ENCODE measurements around the gene NFE2L1.
"Not testable (repeated sequence)": the region's sequence is repeated elsewhere in the genome, so short reads cannot be mapped to it uniquely, and the experiment has no call there.

NFE2L1 gene

DNA sequence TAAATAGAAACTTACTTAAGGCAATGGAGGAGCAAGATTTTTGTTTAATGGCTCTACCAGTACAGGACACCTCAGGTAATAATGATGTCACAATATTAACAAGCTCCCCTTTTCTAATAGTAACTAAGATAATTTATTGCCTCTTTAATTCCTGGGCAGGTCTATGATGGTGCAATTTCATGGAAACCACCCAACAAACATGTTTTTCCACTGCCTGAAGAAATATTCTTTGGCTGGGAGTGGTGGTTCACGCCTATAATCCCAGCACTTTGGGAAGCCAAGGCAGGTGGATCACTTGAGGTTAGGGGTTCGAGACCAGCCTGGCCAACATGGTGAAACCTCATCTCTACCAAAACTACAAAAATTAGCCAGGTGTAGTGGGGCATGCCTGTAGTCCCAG lies 19.6 kb downstream of the NFE2L1 start:
- DNase-seq (ENCODE audit: low spot score) = not testable (repeated sequence)

DNA sequence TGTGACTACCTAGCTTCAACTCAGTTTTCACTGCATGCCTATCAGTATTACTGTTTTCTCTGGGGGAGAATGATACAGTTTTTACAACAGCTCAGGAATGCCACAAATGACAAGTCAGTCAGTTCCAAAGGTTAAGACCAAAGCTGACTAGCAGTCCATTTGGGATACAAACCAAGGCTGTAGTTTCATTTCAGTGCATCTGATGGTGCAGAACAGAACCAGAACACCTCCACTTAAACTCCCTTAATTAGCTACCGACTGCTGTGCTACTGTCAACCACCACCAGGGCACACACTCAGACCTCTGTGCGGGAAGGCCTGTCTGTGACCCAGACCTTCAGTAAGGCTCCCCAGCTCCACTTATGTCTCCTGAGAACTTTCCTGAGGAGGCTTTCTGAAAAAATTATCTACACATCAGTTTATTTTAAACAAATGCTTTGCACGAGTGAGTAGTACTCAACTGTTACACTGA lies 20.4 kb downstream of the NFE2L1 start:
- no peak for DNase-seq (ENCODE audit: low spot score)

DNA sequence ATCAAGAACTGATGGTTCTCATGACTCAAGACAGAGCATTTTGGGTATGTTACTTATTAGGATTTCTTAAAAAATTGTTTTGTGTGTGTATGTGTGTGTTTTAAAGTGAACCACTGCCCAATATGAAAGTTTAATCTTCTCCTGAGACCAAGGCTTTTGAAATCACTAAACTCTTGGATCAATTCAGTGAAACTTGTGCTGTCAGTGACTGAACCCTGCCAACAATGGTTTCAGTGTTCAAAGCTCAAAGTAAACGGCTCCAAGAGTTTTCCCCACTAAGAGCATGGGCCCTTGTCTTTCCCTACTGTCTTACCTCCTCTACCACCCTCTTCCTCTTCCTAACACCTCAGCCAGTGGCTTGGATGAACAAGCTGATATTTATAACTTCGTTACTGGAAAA lies 22.0 kb downstream of the NFE2L1 start:
- no peak for DNase-seq (ENCODE audit: low spot score)

DNA sequence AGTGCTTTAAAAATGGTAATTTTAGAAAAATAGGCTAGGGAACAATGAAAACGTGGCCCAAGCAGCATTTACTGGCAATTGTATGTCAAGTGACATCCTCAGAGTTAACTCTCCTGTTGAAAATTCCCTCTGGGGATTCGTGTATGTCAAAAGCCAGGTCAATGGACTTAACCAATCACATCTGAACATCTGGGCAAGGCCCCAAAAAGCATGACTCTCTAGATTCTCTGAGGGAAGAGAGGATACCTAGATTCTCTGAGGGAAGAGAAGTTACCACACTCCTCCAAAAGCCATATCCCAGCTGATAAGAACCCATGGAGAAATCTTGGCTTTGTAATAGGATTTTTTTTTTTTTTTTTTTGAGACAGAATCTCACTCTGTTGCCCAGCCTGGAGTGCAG lies 23.5 kb downstream of the NFE2L1 start:
- DNase-seq (ENCODE audit: low spot score) = no peak

DNA sequence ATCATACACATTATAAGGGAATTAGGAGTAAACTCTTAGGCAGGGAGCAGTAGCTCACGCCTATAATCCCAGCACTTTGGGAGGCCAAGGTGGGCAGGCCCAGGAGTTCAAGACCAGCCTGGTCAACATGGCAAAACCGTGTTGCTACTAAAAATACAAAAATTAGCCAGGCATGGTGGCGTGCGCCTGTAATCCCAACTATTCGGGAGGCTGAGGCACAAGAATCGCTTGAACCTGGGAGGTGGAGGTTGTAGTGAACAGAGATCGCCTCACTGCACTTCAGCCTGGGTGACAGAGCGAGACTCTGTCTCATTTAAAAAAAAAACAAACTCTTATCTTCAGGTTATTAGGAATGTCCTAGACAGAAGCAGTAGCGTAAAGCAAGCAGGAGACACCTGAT lies 24.7 kb downstream of the NFE2L1 start:
- DNase-seq (ENCODE audit: low spot score) = not testable (repeated sequence)

DNA sequence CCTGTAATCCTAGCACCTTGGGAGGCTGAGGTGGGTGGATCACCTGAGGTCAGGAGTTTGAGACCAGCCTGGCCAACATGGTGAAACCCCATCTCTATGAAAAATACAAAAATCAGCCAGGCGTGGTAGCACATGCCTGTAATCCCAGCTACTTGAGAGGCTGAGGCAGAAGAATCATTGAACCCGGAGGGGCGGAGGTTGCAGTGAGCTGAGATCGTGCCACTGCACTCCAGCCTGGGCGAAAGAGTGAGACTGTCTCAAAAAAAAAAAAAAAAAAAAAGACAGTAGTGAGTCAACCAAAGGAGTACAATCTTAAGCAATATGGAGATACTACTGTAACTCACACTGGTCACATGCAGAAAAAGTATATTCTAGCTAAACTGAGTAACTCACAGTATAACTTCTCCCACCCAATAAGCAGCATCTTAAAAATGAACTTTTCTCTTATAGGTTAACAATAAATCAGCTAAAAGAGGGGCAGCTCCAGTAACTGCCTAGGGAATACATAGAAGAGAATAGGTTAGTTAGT lies 25.5 kb downstream of the NFE2L1 start:
- DNase-seq (ENCODE audit: low spot score) = not testable (repeated sequence)

DNA sequence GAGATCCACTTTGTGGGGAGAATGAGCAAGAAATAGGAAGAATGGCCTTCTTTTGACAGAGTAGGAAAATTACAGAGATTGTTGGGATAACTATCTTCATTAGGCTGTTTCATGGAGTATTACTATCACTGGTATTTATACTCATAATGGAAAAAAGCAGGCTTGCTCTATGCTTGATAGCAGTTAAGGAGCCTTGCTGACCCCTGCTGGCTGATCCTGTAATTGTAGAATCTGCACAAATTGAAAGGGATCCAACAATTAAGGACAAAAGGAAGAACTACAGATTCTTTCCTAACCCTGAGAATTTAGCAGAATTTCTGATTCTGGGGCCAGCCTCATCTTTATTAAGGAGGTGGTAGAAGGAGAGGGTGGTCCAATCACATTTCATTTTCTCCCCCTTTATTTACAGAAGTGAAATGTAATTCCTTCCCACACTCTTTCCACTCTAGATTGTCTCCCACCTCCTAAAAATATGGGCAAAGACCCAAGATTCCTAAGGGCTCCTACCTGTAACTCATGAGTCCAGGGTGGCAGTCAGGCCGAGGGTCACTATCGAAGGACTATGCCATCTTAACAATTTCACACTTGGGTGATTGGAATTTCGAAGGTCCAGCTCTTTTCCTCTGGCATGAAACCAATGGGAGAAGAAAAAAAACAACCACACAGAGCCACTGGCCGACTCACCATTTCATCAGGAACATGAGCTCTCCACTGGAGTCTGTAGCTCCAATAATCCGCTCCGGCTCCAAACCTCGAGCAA lies 26.3 kb downstream of the NFE2L1 start:
- DNase-seq (ENCODE audit: low spot score) = peak; percentile 76

DNA sequence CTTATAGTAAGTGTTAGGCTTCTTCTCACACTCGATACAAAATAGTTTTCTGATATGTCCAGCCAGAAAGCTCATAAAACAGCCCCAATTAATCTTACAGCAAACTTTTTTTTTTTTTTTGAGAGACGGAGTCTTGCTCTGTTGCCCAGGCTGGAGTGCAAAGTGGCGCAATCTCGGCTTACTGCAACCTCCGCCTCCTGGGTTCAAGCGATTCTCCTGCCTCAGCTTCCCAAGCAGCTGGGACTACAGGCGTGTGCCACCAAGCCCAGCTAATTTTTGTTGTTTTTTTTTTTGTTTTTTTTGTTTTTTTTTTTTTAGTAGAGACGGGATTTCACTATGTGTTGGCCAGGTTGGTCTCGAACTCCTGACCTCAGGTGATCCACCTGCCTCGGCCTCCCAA lies 29.0 kb downstream of the NFE2L1 start:
- not testable (repeated sequence) for DNase-seq (ENCODE audit: low spot score)

DNA sequence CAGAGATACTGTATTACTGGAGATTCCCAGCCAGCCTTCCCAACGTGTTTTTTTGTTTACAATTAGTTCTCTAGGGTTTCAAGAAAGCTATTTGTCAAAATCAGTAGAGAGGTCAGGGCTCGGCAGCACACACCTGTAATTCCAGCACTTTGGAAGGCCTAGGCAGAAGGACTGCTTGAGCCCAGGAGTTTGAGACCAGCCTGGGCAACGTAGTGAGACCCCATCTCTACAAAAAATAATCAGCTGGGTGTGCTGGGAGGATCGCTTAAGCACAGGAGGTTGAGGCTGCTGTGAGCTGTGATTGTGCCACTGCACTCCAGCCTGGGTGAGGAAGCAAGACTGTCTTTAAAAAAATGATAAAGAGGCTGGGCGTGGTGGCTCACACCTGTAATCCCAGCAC lies 33.7 kb downstream of the NFE2L1 start:
- no peak for DNase-seq (ENCODE audit: low spot score)

DNA sequence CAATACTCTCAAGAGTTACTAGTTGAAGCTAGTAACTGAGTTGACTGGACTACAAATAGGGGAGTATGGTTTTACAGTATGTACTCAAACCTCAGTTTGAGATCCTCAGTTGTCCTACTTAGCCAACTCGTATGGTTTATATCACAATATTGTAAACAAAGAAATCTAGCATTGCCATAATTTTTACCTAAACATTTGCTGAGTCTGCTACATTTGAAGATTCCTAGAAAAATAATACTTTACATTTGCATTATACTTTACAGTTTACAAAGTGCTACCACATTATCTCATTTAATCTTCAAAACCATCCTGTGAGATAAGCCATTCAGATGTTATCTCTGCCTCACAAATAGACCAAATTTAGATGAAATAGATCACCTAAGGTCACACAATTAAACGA lies 36.8 kb downstream of the NFE2L1 start:
- DNase-seq (ENCODE audit: low spot score) = no peak

DNA sequence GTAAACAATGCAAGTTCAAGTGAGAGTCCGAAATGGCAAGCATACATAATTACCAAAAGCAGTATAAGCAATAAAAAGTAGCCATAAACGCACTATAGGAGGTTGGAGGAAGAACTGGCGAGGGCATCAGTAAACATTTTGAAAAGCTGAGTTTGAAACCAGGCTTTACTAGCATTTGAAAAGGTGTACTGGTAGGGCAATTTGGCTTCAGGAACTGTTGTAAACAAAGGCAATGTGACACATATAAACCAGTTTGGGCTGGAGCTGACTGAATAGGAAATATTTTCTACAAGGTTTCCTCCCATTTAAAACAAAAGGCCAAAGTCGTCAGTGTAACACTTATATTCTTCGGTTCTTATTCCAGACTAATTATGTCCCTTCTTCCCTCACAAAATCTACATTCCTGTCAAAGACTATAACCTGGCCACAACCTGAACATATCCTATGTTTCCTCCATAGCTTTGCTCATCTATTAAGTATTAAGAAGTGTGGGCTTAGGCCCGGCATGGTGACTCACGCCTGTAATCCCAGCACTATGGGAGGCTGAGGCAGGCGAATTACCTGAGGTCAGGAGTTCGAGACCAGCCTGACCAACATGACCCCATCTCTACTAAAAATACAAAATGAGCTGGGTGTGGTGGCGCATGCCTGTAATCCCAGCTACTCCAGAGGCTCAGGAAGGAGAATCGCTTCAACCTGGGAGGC lies 45.3 kb downstream of the NFE2L1 start:
- no peak for DNase-seq (ENCODE audit: low spot score)

DNA sequence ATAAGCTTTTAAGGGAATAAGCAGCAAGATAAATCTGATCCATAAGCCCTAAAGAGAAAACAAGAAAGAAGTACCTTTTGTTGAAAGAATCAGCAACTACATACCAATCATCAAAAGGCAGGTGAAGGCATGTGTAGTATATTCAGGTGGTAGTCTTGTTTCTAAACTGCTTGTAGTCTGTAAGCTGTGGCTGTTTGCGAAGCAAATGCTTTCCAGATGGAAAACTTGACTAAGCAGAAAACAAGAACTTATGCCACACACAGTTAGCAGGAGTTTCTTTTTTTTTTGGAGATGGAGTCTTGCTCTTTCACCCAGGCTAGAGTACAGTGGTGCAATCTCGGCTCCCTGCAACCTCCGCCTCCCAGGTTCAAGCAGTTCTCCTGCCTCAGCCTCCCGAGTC lies 47.5 kb downstream of the NFE2L1 start:
- no peak for DNase-seq (ENCODE audit: low spot score)

DNA sequence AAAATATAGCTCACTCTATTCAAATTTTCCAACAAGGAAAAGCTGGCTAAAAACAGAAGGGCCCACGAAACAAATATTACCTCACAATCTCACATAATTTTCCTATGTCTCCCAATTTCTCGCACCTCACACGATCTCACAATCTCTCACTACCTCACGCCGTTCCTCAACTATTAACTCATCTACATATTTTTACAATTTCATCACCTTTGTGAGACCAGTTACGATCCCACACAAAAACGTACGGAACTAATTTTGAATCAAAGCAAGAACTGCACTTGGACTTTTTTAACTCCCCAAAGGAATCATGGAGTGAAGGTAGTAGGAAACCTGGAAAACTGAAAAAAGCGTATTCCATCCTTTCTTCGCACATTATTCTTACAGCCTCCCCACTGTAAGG lies 52.0 kb downstream of the NFE2L1 start:
- no peak for DNase-seq (ENCODE audit: low spot score)

DNA sequence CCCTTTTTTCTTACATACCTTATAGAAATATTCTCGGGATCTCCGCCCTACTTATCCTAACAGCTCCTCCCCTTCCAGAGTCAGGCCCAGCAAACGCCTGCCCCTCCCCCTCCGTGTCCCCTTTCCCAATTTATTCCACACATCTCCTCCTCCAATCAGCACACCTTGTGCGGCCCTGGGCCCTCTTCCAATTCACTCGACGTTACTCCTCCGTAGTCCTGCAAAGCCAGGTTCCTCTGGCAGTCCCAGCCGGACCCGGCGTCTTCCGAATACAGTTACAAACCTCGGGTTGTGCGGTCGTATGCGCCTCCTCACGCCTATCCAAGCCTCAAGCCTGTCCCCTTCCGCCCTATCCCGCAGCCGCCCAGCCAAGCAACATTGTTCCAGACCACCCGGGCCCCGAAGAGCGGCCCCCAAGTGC lies 52.4 kb downstream of the NFE2L1 start:
- DNase-seq (ENCODE audit: low spot score) = no peak

DNA sequence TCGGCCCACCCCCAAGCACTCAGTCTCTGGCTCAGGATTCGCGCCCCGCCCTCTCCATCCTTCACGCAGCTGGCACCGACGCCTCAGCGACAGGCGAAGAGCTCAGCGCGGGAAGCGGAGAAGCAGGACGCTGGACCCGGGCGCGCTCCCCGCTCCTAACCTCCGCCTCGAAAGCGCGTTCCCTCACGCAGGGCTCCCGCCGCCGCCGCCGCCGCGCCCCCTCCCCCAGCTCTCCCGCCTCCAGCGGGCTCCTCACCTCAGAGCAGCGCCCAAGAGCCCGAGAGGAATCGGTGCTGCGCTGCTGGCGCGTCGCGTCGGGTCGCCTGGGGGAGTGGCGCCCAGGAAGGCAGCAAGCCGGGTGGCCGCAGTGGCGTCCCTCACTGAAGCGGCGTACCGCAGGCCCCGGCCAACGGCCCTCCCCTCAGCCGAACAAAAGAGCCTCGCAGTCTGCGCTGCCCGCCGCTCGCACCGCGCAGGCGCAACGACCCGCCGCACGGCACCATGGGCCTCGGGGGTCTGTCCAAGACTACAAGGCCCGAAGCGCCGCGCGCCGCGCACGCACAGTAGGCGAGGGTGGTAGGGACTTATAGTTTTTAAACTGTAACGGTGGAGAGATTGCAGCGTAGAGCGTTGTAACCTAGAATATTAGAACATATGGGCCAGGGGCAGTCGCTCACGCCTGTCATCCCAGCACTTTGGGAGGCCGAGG lies 53.0 kb downstream of the NFE2L1 start, which contains the start of gene CBX1:
CBX1 (minus strand) TSS at position 467 of the 709 bp plus-strand sequence. CDS start 24,474 bp downstream, outside the sequence.
- DNase-seq (ENCODE audit: low spot score) = peak; percentile 90

DNA sequence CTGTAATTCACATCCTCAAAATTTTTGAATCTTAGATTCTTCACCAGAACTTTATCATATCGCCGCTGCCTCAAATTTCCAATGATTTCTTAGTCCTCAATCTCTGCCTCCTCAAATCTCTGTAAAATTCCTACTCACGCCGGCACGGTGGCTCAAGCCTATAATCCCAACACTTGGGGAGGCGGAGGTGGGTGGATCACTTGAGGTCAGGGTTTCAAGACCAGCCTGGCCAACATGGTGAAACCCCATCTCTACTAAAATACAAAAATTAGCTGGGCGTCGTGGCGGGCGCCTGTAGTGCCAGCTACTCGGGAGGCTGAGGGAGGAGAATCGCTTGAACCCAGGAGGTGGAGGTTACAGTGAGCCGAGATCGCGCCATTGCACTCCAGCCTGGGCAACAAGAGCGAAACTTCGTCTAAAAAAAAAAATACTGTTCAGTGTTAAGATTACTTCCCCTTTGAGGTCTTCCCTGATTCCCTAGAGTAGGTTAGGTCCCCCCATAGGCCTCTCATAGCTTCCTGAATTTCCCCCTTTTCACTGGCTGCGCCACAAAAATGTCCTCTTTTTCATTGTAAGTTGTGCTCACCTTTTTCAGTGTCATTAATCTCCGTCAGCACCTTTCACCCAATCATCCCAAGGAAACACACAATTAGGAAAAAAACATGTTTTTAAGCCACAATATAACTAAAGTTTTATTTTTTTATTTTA lies 54.0 kb downstream of the NFE2L1 start:
- DNase-seq (ENCODE audit: low spot score) = no peak

DNA sequence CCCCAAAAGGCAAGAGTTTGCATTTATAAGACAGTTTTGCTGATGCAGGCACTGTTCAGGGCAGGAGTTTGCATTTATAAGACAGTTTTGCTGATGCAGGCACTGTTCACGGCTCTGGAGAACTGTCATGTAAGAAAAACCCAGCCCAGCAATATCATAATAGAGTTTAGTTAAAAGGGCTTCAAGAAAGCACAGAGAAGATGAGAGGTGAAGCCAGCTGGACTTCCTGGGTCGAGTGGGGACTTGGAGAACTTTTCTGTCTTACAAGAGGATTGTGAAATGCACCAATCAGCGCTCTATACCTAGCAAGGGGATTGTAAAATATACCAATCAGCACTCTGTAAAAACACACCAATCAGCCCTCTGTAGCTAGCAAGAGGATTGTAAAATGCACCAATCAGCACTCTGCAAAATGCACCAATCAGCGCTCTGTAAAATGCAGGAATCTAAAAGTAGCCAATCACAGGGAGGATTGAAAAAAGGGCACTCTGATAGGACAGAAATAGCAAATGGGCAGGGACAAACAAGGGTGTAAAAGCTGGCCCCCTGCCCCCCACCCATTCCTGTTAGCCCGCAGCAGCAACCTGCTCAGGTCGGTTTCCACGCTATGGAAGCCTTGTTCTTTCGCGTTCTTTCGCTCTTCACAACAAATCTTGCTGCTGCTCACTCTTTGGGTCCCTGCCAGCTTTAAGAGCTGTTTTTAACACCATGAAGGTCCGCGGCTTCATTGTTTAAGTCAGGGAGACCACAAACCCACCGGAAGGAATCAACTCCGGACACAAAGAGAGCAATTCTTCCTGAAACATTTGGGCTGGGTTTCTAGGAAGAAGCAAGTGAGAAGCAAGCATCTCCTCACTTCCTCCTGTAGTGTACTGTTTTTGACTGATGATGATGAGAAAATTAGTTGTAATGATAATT lies 54.9 kb downstream of the NFE2L1 start:
- DNase-seq (ENCODE audit: low spot score) = no peak

DNA sequence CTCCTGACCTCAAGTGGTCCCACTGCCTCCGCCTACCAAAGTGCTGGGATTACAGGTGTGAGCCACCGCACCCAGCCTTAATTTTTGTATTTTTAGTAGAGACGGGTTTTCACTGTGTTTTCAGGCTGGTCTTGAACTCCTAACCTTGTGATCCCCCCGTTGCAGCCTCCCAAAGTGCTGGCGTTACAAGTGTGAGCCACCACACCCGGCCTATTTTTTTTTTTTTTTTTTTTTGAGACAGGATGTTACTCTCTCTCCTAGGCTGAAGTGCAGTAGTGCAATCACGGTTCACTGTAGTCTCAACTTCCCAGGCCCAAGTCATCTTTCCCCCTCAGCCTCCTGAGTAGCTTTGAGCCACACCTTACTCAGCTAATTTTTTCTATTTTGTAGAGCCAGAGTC lies 56.3 kb downstream of the NFE2L1 start:
- no peak for DNase-seq (ENCODE audit: low spot score)

DNA sequence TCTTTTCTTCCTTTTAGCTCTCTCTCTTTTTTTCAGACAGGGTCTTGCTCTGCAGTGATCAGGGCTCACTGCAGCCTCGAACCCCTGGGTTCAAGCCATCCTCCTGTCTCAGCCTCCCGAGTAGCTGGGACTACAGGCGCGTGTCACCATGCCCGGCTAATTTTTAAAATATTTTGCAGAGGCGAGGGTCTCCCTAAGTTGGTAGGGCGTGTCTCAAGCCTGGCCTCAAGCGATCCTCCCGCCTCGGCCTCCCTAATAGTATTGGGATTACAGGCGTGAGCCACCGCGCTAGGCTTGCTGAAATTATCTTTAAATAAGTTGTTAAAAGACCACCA lies 58.6 kb downstream of the NFE2L1 start:
- DNase-seq (ENCODE audit: low spot score) = no peak

DNA sequence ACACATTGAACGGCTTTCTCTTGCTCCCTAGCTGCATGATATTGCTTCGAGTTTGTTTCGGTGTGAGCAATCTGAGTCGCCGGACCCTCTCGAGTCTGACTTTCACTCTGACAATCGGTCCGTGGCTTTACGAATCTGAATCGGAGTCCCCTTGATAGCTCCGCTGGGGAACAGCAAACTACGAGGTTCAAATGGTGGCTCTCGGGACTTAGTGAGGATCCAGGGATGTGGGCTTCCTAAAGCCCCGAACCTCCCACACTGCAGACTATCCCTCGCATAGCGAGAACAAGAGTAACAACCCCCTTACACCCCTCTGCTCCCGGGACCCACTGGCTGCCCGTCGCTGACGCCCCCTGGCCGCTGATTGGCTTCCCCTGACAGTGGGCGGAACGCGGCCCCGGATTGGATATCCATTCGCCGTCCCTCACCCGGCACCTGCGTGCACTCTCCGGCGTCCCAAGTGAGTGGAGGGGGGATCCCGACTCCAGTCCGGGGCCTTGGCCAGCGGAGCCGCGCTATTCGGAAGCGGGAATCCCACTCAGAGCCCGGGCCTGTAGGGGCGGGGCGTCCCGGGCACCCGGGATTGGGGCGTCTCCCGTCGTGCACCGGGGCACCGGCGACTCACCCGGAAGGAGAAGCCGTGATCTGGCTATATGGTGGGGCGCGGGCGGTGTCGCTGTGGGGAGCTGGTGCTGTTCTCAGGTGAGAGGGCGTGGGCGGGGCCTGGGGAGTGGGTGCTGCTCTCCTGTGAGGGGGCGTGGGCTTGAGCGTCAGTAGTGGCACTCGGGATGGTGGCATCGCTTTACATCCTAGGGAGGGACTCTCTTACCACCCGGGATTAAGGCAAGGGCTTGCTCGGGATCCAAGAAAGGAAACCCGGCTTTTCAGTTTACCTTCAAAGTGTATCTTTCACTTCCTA lies 59.2 kb downstream of the NFE2L1 start, which contains the start of gene SNX11:
SNX11 (plus strand) TSS at position 630 of the 919 bp plus-strand sequence. CDS start 4,278 bp downstream, outside the sequence.
- peak; percentile 90 for DNase-seq (ENCODE audit: low spot score)

Measured in globus pallidus (tissue), 1 donor.